Occipital lobe (tissue), 2 donors: ENCODE results near the gene NAMPT. TPM values are rescaled to one million over a fixed set of nuclear protein-coding genes. Genes with fewer than 3 reads are reported as not detected.

Source experiments
- small RNA-seq: library from RNA; depleted of rRNA; stranded (forward); fragments of <200 nt; gene quantifications from one replicate; pipeline ENCODE3, GENCODE V24; 2014
- total RNA-seq: library from RNA; depleted of rRNA; stranded (reverse); fragments of >200 nt; gene quantifications from one replicate; pipeline ENCODE4 v1.2.3, GENCODE V29; 2014

The NAMPT gene
- total RNA-seq, 1 donor from 2014 or later, result 83.3 TPM

Small RNA genes lying within 50 kb of the gene (small RNA-seq; reads per million reads assigned to genes)
- gene RNU6-392P, result not detected

Other genes with a start within 250 kb of the NAMPT start
- gene SYPL1, start 172.7 kb downstream of the NAMPT start, total RNA-seq, result 52.4 TPM